ENCODE measurements around the gene MOB1B.
"Not testable (repeated sequence)": the region's sequence is repeated elsewhere in the genome, so short reads cannot be mapped to it uniquely, and the experiment has no call there.

The MOB1B gene

GRCh38 chr4:71009890-71010588, 107.9 kb downstream of the MOB1B start:
- peak; percentile 71 for DNase-seq

GRCh38 chr4:71011451-71011850, 109.3 kb downstream of the MOB1B start:
- no peak for DNase-seq

DNA sequence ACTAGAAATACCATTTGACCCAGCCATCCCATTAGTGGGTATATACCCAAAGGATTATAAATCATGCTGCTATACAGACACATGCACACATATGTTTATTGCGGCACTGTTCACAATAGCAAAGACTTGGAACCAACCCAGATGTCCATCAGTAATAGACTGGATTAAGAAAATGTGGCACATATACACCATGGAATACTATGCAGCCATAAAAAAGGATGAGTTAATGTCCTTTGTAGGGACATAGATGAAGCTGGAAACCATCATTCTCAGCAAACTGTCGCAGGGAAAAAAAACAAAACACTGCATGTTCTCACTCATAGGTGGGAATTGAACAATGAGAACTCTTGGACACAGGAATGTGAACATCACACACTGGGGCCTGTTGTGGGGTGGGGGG, 115.2 kb downstream of the MOB1B start:
- not testable (repeated sequence) for DNase-seq

- DNase-seq: no peak
Observed at GRCh38 chr4:71020611-71021010, 118.4 kb downstream of the MOB1B start.

GRCh38 chr4:71025654-71026053, 123.5 kb downstream of the MOB1B start:
- DNase-seq: no peak

DNA sequence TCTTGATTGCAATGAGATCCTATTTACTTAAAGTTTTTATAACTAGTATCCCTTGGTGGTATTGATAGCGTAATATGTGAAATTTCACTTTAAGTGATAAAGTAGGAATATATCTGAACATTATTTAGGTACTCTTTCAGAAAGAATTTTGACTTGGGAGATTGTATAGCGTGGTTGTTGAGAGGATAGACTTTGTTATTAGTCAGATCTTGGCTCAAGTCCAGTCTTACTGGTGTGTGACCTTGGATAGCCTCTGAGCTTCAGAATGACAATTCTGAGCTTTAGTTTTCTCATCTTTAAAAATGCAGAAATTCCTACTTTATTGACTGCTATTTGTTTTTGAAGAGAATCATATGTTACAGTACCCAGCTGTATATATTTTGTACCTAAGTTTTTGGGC, 123.9 kb downstream of the MOB1B start:
- DNase-seq: peak; percentile 24

GRCh38 chr4:71027611-71028010, 125.4 kb downstream of the MOB1B start:
- no peak for DNase-seq

- DNase-seq: no peak
Observed at GRCh38 chr4:71029504-71029903, 127.3 kb downstream of the MOB1B start.

DNA sequence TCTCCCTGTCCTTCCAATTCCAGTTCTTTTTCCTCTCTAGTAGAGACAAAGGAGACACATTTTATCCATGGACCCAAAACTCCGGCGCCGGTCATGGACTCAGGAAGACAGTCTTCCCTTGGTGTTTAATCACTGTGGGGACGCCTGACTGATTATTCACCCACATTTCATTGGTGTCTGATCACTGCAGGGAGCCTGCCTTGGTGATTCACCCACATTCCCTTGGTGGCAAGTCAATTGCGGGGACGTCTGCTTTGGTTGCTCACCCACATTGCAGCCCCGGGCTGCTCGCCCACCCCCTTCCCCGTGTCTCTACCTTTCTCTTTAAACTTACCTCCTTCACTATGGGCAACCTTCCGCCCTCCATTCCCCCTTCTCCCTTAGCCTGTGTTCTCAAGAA, 129.9 kb downstream of the MOB1B start:
- not testable (repeated sequence) for DNase-seq
